ENCODE results near the gene HACD4. TPM values are rescaled to one million over a fixed set of nuclear protein-coding genes. Genes with fewer than 3 reads are reported as not detected.
A peak's percentile ranks its signal among the peaks of the same experiment; 100 is the strongest.

HACD4 gene
- under 1 TPM; 0.23 to 0.52 (median 0.38) TPM for total RNA-seq
- under 1 TPM; 0.16 to 0.21 (median 0.16) TPM for polyA plus RNA-seq
- long read RNA-seq, donor 1, result 0 reads
- long read RNA-seq, donor 2, result 0 reads

DNA sequence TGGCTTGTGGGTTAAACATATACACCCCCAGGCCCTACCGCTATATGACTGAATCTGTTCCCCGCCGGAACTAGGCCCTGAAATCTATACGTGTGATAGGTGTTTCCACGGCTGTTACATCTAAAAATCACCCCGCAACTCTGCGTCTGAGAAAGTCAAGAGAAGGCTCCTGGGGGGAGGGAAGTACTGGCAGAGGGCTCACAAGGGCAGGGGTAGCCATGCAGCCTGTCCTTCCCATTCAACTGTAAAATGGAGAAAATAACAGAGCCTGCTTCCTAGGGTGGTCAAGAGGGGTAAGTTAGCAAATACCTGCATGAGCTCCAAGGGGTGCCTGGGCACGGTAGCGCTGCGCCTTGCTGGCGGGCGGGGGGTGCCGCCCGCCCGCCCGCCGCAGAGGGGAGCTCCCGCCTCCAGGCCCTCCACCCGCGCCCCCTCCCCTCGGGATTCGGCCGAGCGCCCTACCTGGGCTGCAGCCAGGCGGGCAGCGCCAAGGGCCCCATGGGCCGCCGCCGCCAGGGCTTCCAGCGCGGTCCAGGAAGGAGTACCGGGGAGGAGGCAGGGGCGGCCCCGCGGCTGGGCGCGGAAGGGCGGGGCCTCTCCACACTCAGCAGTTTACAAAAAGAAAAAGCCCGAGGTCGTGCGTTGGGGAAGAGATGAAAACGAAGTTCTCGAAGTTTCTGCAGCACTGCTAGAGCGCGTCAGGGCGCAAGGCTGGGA, at the start of gene HACD4:
TSS of gene HACD4 (minus strand) at position 550 of the 717 bp plus-strand sequence. CDS start at position 500, 50 bp downstream.
- no peaks in the 10 kb centered on the region for H3K4me1 ChIP-seq

GRCh38 chr9:21080793-21081192, 49.4 kb upstream of the HACD4 start:
- Histone ChIP-seq H3K27ac (no peak overlapping the region), H3K36me3 (ENCODE audit: insufficient read depth in 1 of 2, low read depth in 1 of 2) (no peaks in the 10 kb centered on the region), H3K27me3 (ENCODE audit: insufficient read depth in 3 of 3, low read length in 2 of 3) (no peaks in the 10 kb centered on the region), H3K4me1 (no peaks in the 10 kb centered on the region), H3K9me3 (no peaks in the 10 kb centered on the region), H3K4me3 (no peak overlapping the region)
- TF ChIP-seq, protein P1, sequence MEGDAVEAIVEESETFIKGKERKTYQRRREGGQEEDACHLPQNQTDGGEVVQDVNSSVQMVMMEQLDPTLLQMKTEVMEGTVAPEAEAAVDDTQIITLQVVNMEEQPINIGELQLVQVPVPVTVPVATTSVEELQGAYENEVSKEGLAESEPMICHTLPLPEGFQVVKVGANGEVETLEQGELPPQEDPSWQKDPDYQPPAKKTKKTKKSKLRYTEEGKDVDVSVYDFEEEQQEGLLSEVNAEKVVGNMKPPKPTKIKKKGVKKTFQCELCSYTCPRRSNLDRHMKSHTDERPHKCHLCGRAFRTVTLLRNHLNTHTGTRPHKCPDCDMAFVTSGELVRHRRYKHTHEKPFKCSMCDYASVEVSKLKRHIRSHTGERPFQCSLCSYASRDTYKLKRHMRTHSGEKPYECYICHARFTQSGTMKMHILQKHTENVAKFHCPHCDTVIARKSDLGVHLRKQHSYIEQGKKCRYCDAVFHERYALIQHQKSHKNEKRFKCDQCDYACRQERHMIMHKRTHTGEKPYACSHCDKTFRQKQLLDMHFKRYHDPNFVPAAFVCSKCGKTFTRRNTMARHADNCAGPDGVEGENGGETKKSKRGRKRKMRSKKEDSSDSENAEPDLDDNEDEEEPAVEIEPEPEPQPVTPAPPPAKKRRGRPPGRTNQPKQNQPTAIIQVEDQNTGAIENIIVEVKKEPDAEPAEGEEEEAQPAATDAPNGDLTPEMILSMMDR (IDR thresholded peaks at IDR 0.05), result no peak
- ATAC-seq (no peak), DNase-seq (no peak)
- intact Hi-C loops (cut with DNase I), result no loop called here
- 96 to 100% (median 100%) methylated on average over 1 of the region's 1 CpG for WGBS, 3 donors

More for the DNA sequence above, at the start of gene HACD4:
- Histone ChIP-seq H3K27ac (peak within 1 kb of the TSS; percentile 9), H3K27me3 (ENCODE audit: insufficient read depth in 3 of 3, low read length in 2 of 3) (no peaks in the 10 kb centered on the region), H3K36me3 (ENCODE audit: insufficient read depth in 1 of 2, low read depth in 1 of 2) (no peaks in the 10 kb centered on the region), H3K9me3 (no peaks in the 10 kb centered on the region), H3K4me3 (peak within 1 kb of the TSS; percentile 65)
- ATAC-seq (peak; percentile 47 to 85 (median 70)), DNase-seq (peak; percentile 41 to 74)
- WGBS, 3 donors, result 8 to 12% (median 8%) methylated on average over 35 to 46 of the region's 46 CpGs
- TF ChIP-seq, protein P1 (IDR thresholded peaks at IDR 0.05), result no peak
- intact Hi-C loops (cut with DNase I), result no loop called here

DNA sequence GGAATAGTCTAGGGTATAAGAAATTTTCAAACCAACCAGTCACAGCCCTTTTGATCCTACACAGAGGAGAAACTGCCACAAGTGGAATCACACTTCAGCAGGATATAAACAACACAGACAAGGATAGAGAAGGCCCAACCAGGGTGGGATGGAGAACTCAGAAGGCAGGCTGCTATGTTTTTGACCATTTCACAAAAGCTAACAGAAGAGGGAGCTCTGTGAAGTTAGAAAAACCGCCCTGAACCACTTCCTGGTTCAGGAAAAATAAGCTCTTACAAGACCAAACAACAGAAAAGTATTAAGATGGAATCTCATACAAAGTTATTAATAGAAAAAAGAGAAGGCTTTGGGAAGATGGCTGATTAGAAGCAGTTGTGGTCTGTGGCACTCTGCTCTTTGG, 47.3 kb upstream of the HACD4 start:
- WGBS, 3 donors, result 85 to 92% (median 88%) methylated on average over 1 of the region's 1 CpG
- H3K36me3 ChIP-seq (ENCODE audit: insufficient read depth in 1 of 2, low read depth in 1 of 2), result no peaks in the 10 kb centered on the region
- DNase-seq (no peak), ATAC-seq (no peak)
- H3K9me3 ChIP-seq, result no peaks in the 10 kb centered on the region
- TF ChIP-seq, protein P1 (IDR thresholded peaks at IDR 0.05), result no peak
- H3K27me3 ChIP-seq (ENCODE audit: insufficient read depth in 3 of 3, low read length in 2 of 3), result no peaks in the 10 kb centered on the region
- no peak overlapping the region for H3K4me3 ChIP-seq
- no peak overlapping the region for H3K27ac ChIP-seq
- no peaks in the 10 kb centered on the region for H3K4me1 ChIP-seq
- intact Hi-C loops (cut with DNase I), result no loop called here

- Histone ChIP-seq H3K4me3 (no peak within 1 kb of the TSS), H3K27me3 (ENCODE audit: insufficient read depth in 3 of 3, low read length in 2 of 3) (no peaks in the 10 kb centered on the region), H3K9me3 (no peaks in the 10 kb centered on the region), H3K36me3 (ENCODE audit: insufficient read depth in 1 of 2, low read depth in 1 of 2) (no peaks in the 10 kb centered on the region), H3K27ac (no peak within 1 kb of the TSS), H3K4me1 (no peaks in the 10 kb centered on the region)
- WGBS, 3 donors, result 92 to 94% (median 93%) methylated on average over 3 of the region's 3 CpGs
- DNase-seq (no peak), ATAC-seq (no peak)
- TF ChIP-seq, protein P1 (IDR thresholded peaks at IDR 0.05), result no peak
- intact Hi-C loops (cut with DNase I), result no loop called here
These were observed 46.3 kb upstream of the HACD4 start, which contains the start of gene IFNB1 for GRCh38 chr9:21077781-21078180. TSS of gene IFNB1 (minus strand) at chr9:21077942. CDS start at chr9:21077869, 73 bp downstream.
